Measurements from ENCODE around the gene RPL36AL. TPM values are rescaled to one million over a fixed set of nuclear protein-coding genes. Genes with fewer than 3 reads are reported as not detected.

RPL36AL gene
- total RNA-seq, 1 donor from 2014 or later = 194 TPM

- Mint-ChIP-seq H3K27me3 (ENCODE audit: low read depth, unreplicated experiment) (no peaks in the 10 kb centered on the region), H3K27ac (ENCODE audit: unreplicated experiment) (no peak overlapping the region), H3K4me3 (ENCODE audit: unreplicated experiment) (no peak overlapping the region), H3K9me3 (ENCODE audit: unreplicated experiment) (no peaks in the 10 kb centered on the region), H3K36me3 (ENCODE audit: low read depth, unreplicated experiment) (peaks cover 8% of the 10 kb centered on the region), H3K4me1 (ENCODE audit: low read depth, unreplicated experiment) (peaks cover 7% of the 10 kb centered on the region)
- peaks cover 2% of the 10 kb centered on the region for H3K79me2 ChIP-seq (ENCODE audit: insufficient read depth, low read length)
- H3K4me1 ChIP-seq (ENCODE audit: insufficient read depth, low read length) = no peaks in the 10 kb centered on the region
- H3K27me3 ChIP-seq (ENCODE audit: insufficient read depth, low read length) = no peaks in the 10 kb centered on the region
- no peak overlapping the region for H2AFZ ChIP-seq (ENCODE audit: low read depth, low read length)
- DNase-seq (ENCODE audit: low read depth) = no peak
- H3K9ac ChIP-seq (ENCODE audit: low read length) = no peak overlapping the region
- no peak overlapping the region for H3K4me3 ChIP-seq (ENCODE audit: insufficient read depth, low read depth, low read length)
- no peak overlapping the region for H3K27ac ChIP-seq (ENCODE audit: low read depth, low read length)
- no peaks in the 10 kb centered on the region for H3K9me3 ChIP-seq (ENCODE audit: insufficient read depth, low read depth, low read length)
- H3K4me2 ChIP-seq (ENCODE audit: low read length) = no peak overlapping the region
- peaks cover 19% of the 10 kb centered on the region for H3K36me3 ChIP-seq (ENCODE audit: insufficient read depth, low read length)
- TF ChIP-seq CTCF (IDR thresholded peaks at IDR 0.05; ENCODE audit: insufficient read depth, low read depth, low read length) = no peak
- no peak for FAIRE-seq
- peaks cover 13% of the 10 kb centered on the region for H4K20me1 ChIP-seq (ENCODE audit: insufficient read depth, low read length)
Observed at GRCh38 chr14:49574038-49574437, 46.4 kb downstream of the RPL36AL start.

GRCh38 chr14:49569281-49569680 lies 51.1 kb downstream of the RPL36AL start:
- Mint-ChIP-seq H3K27me3 (ENCODE audit: low read depth, unreplicated experiment) (no peaks in the 10 kb centered on the region), H3K27ac (ENCODE audit: unreplicated experiment) (no peak overlapping the region), H3K9me3 (ENCODE audit: unreplicated experiment) (no peaks in the 10 kb centered on the region), H3K36me3 (ENCODE audit: low read depth, unreplicated experiment) (peaks cover 2% of the 10 kb centered on the region), H3K4me3 (ENCODE audit: unreplicated experiment) (no peak overlapping the region), H3K4me1 (ENCODE audit: low read depth, unreplicated experiment) (peaks cover 3% of the 10 kb centered on the region)
- H4K20me1 ChIP-seq (ENCODE audit: insufficient read depth, low read length) = no peaks in the 10 kb centered on the region
- no peaks in the 10 kb centered on the region for H3K27me3 ChIP-seq (ENCODE audit: insufficient read depth, low read length)
- no peak overlapping the region for H3K9ac ChIP-seq (ENCODE audit: low read length)
- no peaks in the 10 kb centered on the region for H3K4me1 ChIP-seq (ENCODE audit: insufficient read depth, low read length)
- no peaks in the 10 kb centered on the region for H3K36me3 ChIP-seq (ENCODE audit: insufficient read depth, low read length)
- no peaks in the 10 kb centered on the region for H3K79me2 ChIP-seq (ENCODE audit: insufficient read depth, low read length)
- no peak overlapping the region for H3K4me2 ChIP-seq (ENCODE audit: low read length)
- TF ChIP-seq EZH2 (IDR thresholded peaks at IDR 0.05; ENCODE audit: insufficient read depth, low read length) = no peak
- TF ChIP-seq CTCF (IDR thresholded peaks at IDR 0.05; ENCODE audit: insufficient read depth, low read depth, low read length) = no peak
- H3K9me3 ChIP-seq (ENCODE audit: insufficient read depth, low read depth, low read length) = no peaks in the 10 kb centered on the region
- DNase-seq (ENCODE audit: low read depth) = no peak
- no peak overlapping the region for H2AFZ ChIP-seq (ENCODE audit: low read depth, low read length)
- no peak overlapping the region for H3K27ac ChIP-seq (ENCODE audit: low read depth, low read length)
- no peak overlapping the region for H3K4me3 ChIP-seq (ENCODE audit: insufficient read depth, low read depth, low read length)
- no peak for FAIRE-seq

Other genes with a start within 250 kb of the RPL36AL start
- 1,089 and 1,231 TPM in 2 replicates for gene RPS29, start 34.2 kb downstream of the RPL36AL start, total RNA-seq
- gene LRR1, start 21.7 kb downstream of the RPL36AL start, total RNA-seq = 9.9 and 10.0 TPM in 2 replicates
- 55.5 and 56.0 TPM in 2 replicates for gene MGAT2, start 173 bp upstream of the RPL36AL start, total RNA-seq
- 8.7 and 10.7 TPM in 2 replicates for gene DNAAF2, start 14.6 kb upstream of the RPL36AL start, total RNA-seq
- gene POLE2, start 67.6 kb upstream of the RPL36AL start, total RNA-seq = 2.0 and 3.0 TPM in 2 replicates
- gene KLHDC1, start 72.5 kb upstream of the RPL36AL start, total RNA-seq = 0.94 and 1.2 TPM in 2 replicates
- gene KLHDC2, start 147.5 kb upstream of the RPL36AL start, total RNA-seq = 32.1 and 36.7 TPM in 2 replicates
- gene NEMF, start 232.2 kb upstream of the RPL36AL start, total RNA-seq = 61.5 and 63.0 TPM in 2 replicates

All from astrocyte (in vitro differentiated cells and primary cell).